Measurements from ENCODE around the gene PRR16. TPM values are rescaled to one million over a fixed set of nuclear protein-coding genes. Genes with fewer than 3 reads are reported as not detected.
"Not testable (repeated sequence)": the region's sequence is repeated elsewhere in the genome, so short reads cannot be mapped to it uniquely, and the experiment has no call there.

The PRR16 gene
- total and polyA plus RNA-seq, 5 donors = 6.9 to 13.3 (median 7.5) TPM

GRCh38 chr5:120697147-120697546, 233.0 kb downstream of the PRR16 start:
- no peaks in the 10 kb centered on the region for H3K4me1 ChIP-seq (ENCODE audit: control insufficient read depth, insufficient read depth, low read length)
- no peak for ATAC-seq
- intact Hi-C loops (cut with DNase I) = no loop called here

GRCh38 chr5:120697670-120698327, 233.7 kb downstream of the PRR16 start:
- H3K4me3 ChIP-seq (ENCODE audit: low read length); H3K4me1 ChIP-seq (ENCODE audit: control insufficient read depth, insufficient read depth, low read length); intact Hi-C loops (cut with DNase I); H3K27ac ChIP-seq (ENCODE audit: low read length); DNase-seq; H3K27me3 ChIP-seq (ENCODE audit: control insufficient read depth, insufficient read depth); ATAC-seq; H3K9me3 ChIP-seq (ENCODE audit: control insufficient read depth, low read length): not testable (repeated sequence)
- WGBS = 78% methylated on average over 10 of the region's 13 CpGs

More at GRCh38 chr5:120697147-120697546, 233.0 kb downstream of the PRR16 start:
- no peak for DNase-seq
- H3K9me3 ChIP-seq (ENCODE audit: control insufficient read depth, low read length) = no peaks in the 10 kb centered on the region
- WGBS = 43% methylated on average over 4 of the region's 4 CpGs
- H3K4me3 ChIP-seq (ENCODE audit: low read length) = no peak overlapping the region
- no peaks in the 10 kb centered on the region for H3K27me3 ChIP-seq (ENCODE audit: control insufficient read depth, insufficient read depth)
- H3K27ac ChIP-seq (ENCODE audit: low read length) = no peak overlapping the region

- H3K9me3 ChIP-seq (ENCODE audit: control insufficient read depth, low read length); H3K27me3 ChIP-seq (ENCODE audit: control insufficient read depth, insufficient read depth); H3K4me3 ChIP-seq (ENCODE audit: low read length); intact Hi-C loops (cut with DNase I); H3K4me1 ChIP-seq (ENCODE audit: control insufficient read depth, insufficient read depth, low read length); H3K27ac ChIP-seq (ENCODE audit: low read length); ATAC-seq: not testable (repeated sequence)
- WGBS = 82% methylated on average over 12 of the region's 12 CpGs
- DNase-seq = peak in 1 of 3 donors; percentile 10
Measured at GRCh38 chr5:120700653-120701052, 236.6 kb downstream of the PRR16 start.

- WGBS = 38% methylated on average over 16 of the region's 16 CpGs
- intact Hi-C loops (cut with DNase I); H3K27ac ChIP-seq (ENCODE audit: low read length); DNase-seq; H3K4me1 ChIP-seq (ENCODE audit: control insufficient read depth, insufficient read depth, low read length); H3K27me3 ChIP-seq (ENCODE audit: control insufficient read depth, insufficient read depth); ATAC-seq; H3K9me3 ChIP-seq (ENCODE audit: control insufficient read depth, low read length); H3K4me3 ChIP-seq (ENCODE audit: low read length): not testable (repeated sequence)
Measured at GRCh38 chr5:120702817-120703538, 238.9 kb downstream of the PRR16 start.

- H3K4me3 ChIP-seq (ENCODE audit: low read length) = no peak overlapping the region
- WGBS = 46% methylated on average over 1 of the region's 1 CpG
- no peaks in the 10 kb centered on the region for H3K27me3 ChIP-seq (ENCODE audit: control insufficient read depth, insufficient read depth)
- H3K9me3 ChIP-seq (ENCODE audit: control insufficient read depth, low read length) = no peaks in the 10 kb centered on the region
- no peak overlapping the region for H3K27ac ChIP-seq (ENCODE audit: low read length)
- DNase-seq (no peak), ATAC-seq (no peak)
- no peaks in the 10 kb centered on the region for H3K4me1 ChIP-seq (ENCODE audit: control insufficient read depth, insufficient read depth, low read length)
- intact Hi-C loops (cut with DNase I) = no loop called here
Measured at GRCh38 chr5:120703918-120704587, 240.0 kb downstream of the PRR16 start.

- ATAC-seq (no peak), DNase-seq (no peak)
- Histone ChIP-seq H3K27me3 (ENCODE audit: control insufficient read depth, insufficient read depth) (no peaks in the 10 kb centered on the region), H3K4me3 (ENCODE audit: low read length) (no peak overlapping the region), H3K9me3 (ENCODE audit: control insufficient read depth, low read length) (no peaks in the 10 kb centered on the region), H3K27ac (ENCODE audit: low read length) (no peak overlapping the region), H3K4me1 (ENCODE audit: control insufficient read depth, insufficient read depth, low read length) (no peaks in the 10 kb centered on the region)
- intact Hi-C loops (cut with DNase I) = no loop called here
Measured at GRCh38 chr5:120706877-120707276, 242.8 kb downstream of the PRR16 start.

- Histone ChIP-seq H3K4me1 (ENCODE audit: control insufficient read depth, insufficient read depth, low read length) (no peaks in the 10 kb centered on the region), H3K4me3 (ENCODE audit: low read length) (no peak overlapping the region), H3K27ac (ENCODE audit: low read length) (no peak overlapping the region), H3K27me3 (ENCODE audit: control insufficient read depth, insufficient read depth) (no peaks in the 10 kb centered on the region), H3K9me3 (ENCODE audit: control insufficient read depth, low read length) (no peaks in the 10 kb centered on the region)
- WGBS = 67% methylated on average over 3 of the region's 3 CpGs
- ATAC-seq (no peak), DNase-seq (no peak)
- intact Hi-C loops (cut with DNase I) = no loop called here
Measured at GRCh38 chr5:120717381-120717780, 253.3 kb downstream of the PRR16 start.

GRCh38 chr5:120730214-120730613, 266.1 kb downstream of the PRR16 start:
- no peaks in the 10 kb centered on the region for H3K4me1 ChIP-seq (ENCODE audit: control insufficient read depth, insufficient read depth, low read length)
- H3K9me3 ChIP-seq (ENCODE audit: control insufficient read depth, low read length) = no peaks in the 10 kb centered on the region
- H3K4me3 ChIP-seq (ENCODE audit: low read length) = no peak overlapping the region
- ATAC-seq = no peak
- no peak overlapping the region for H3K27ac ChIP-seq (ENCODE audit: low read length)
- H3K27me3 ChIP-seq (ENCODE audit: control insufficient read depth, insufficient read depth) = no peaks in the 10 kb centered on the region
- intact Hi-C loops (cut with DNase I) = no loop called here
- no peak for DNase-seq

- Histone ChIP-seq H3K9me3 (ENCODE audit: control insufficient read depth, low read length) (no peaks in the 10 kb centered on the region), H3K4me1 (ENCODE audit: control insufficient read depth, insufficient read depth, low read length) (no peaks in the 10 kb centered on the region), H3K4me3 (ENCODE audit: low read length) (no peak overlapping the region), H3K27ac (ENCODE audit: low read length) (no peak overlapping the region), H3K27me3 (ENCODE audit: control insufficient read depth, insufficient read depth) (no peaks in the 10 kb centered on the region)
- WGBS = 43% methylated on average over 4 of the region's 4 CpGs
- DNase-seq (peak in 1 of 3 donors; percentile 26), ATAC-seq (no peak)
- intact Hi-C loops (cut with DNase I) = no loop called here
Measured at GRCh38 chr5:120734033-120734432, 269.9 kb downstream of the PRR16 start.

- no peak for ATAC-seq
- no peaks in the 10 kb centered on the region for H3K9me3 ChIP-seq (ENCODE audit: control insufficient read depth, low read length)
- H3K27me3 ChIP-seq (ENCODE audit: control insufficient read depth, insufficient read depth) = no peaks in the 10 kb centered on the region
- H3K4me3 ChIP-seq (ENCODE audit: low read length) = no peak overlapping the region
- intact Hi-C loops (cut with DNase I) = no loop called here
- H3K4me1 ChIP-seq (ENCODE audit: control insufficient read depth, insufficient read depth, low read length) = no peaks in the 10 kb centered on the region
- WGBS = 84% methylated on average over 2 of the region's 2 CpGs
- no peak overlapping the region for H3K27ac ChIP-seq (ENCODE audit: low read length)
- no peak for DNase-seq
Measured at GRCh38 chr5:120735076-120735475, 271.0 kb downstream of the PRR16 start.
